Endothelial cell of coronary artery (primary cell): ENCODE measurements around the gene SMIM43. TPM values are rescaled to one million over a fixed set of nuclear protein-coding genes. Genes with fewer than 3 reads are reported as not detected.

Experiments
- total RNA-seq: library from RNA; depleted of rRNA; stranded (reverse); fragments of >200 nt; gene quantifications from 2 replicates; pipeline ENCODE4 v1.2.3, GENCODE V29; 2014

The SMIM43 gene
- total RNA-seq = 0.27 and 0.38 TPM in 2 replicates

DNA sequence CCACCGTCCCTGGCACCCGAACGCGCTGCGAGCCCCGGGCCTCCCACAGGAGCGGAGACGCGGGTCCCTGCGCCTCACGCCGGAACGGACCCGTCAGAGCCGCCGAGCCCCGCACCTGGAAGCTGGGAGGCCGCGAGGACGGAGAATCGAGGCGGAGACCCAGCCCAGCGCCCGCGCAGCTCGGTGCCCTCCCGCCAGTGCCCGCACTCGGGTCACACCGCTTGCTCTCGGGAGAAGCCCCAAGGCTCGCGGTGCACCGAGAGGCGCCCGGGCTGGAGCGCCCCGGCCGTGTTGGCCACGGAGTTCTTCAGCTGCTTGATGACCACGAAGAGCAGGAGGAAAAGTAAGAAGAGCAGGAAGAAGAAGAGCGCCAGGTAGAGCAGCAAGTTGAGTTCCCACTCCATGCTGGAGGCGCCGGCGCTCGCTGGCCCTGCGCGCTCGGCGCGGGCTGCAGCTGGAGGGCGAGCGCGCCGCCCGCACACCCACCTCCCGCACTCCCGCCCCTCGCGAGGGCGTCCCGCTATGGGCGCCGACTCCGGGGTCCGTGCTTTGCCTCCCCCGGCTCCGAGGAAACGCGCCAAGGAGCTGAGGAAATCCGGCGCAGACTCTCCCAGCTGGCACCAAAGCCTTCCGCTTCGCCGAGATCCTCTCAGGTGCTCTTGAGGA, at the start of gene SMIM43:
TSS of gene SMIM43 (minus strand) at position 463 of the 666 bp plus-strand sequence. CDS start at position 404, 59 bp downstream.

DNA sequence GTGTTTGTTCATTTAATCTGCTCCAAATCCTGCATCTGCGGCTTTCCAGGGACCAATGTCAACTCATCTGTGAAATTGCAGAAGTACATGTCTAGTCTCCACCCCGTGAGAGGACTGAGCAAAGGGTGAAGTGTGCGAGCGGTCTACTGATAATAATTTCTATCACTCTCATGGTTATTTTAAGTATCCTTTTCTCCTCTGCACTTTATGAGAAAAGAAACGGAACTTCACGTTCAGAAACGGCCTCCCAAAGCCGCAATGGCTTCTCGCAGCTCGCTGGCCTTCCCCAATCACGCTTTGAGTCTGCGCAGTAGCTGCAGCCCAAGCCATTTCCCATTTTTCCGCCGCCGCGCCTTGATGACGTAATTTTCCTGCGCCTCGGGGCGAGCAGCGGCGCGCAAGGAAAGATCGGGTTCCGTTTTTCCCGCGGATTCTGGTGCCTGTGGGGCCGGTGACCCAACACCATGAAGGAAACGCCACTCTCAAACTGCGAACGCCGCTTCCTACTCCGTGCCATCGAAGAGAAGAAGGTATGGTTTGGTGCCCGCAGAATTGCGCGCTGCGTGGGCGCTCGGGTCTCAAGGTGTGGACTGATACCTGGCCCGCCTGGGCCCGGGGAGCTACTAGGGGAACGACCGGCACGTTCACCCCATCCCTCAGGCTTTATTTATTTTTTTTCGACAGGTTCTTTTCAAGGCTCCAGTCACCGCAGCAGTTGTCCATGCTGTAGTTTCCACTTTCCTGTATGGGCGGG, 36.2 kb upstream of the SMIM43 start, which contains the start of gene EXOSC9:
TSS of gene EXOSC9 (plus strand) at position 363 of the 754 bp plus-strand sequence. CDS start at position 465, 102 bp downstream.

Other genes with a start within 250 kb of the SMIM43 start
- 344 and 461 TPM in 2 replicates for gene ANXA5, start 68.2 kb downstream of the SMIM43 start, total RNA-seq
- 26.5 and 38.9 TPM in 2 replicates for gene EXOSC9, start 36.2 kb upstream of the SMIM43 start, total RNA-seq
- 21.6 and 52.5 TPM in 2 replicates for gene CCNA2, start 58.7 kb upstream of the SMIM43 start, total RNA-seq
- 14.2 and 14.7 TPM in 2 replicates for gene BBS7, start 105.3 kb upstream of the SMIM43 start, total RNA-seq
- gene TRPC3, start 186.9 kb upstream of the SMIM43 start, total RNA-seq = under 0.01 TPM in 1 of 2 replicates, not detected in the other